CMK (cell line): Measurements from ENCODE around the gene USP6.
"Not testable (repeated sequence)": the region's sequence is repeated elsewhere in the genome, so short reads cannot be mapped to it uniquely, and the experiment has no call there.

Experiments used
- DNase-seq: peaks from one replicate; pipeline ENCODE4 v3.0.0-alpha.2; 2010; ENCODE audit warnings: low read depth

The USP6 gene

DNA sequence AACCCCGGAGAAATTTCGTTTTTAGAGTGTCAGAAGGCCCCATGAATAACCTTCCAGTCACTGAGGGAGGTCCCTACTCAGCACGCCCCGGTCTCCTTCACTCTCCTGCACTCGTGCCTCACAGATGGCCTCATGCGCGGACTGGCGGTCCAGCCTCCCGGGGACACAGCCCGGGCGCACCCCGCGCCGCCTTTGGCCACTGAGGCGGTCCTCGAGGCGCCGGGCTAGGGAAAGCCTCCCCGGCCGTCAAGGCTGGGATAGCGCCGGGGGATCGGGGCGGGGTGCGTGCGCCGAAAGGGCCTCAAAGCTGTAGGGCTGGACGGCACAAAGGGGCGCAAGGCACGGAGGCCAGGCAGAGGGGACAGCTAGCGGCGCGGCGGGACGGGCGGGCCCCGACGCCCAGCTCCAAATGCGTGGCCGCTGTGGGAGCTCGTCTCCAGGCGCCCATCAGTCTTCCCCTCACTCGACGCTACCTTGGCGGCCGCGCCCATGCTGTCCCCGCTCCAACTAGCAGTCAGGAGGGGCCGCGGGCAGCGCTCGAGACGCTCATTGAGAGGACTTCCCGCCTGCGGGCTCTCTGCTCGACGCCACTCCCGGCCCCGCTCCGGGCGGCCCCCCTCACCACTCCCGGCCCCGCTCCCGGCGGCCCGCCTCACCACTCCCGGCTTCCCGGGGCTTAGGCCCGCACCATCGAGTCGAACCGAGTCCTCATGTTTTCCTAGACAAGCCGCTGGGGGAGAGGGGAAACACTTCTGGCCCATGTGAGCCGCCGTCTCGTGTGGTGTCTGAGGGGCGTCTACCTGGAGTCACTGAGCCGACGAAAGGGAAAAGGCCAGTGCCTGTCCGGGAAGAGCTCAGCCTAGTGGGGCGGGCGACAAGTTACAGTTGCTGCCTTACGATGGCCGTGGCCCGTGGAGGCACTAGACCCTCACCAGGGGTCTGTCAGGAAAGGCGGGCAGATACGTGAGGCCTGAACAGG is at the start of gene USP6:
TSS of gene USP6 (plus strand) at position 360 of the 979 bp plus-strand sequence. CDS start 14,336 bp downstream, outside the sequence.
- no peak for DNase-seq

DNA sequence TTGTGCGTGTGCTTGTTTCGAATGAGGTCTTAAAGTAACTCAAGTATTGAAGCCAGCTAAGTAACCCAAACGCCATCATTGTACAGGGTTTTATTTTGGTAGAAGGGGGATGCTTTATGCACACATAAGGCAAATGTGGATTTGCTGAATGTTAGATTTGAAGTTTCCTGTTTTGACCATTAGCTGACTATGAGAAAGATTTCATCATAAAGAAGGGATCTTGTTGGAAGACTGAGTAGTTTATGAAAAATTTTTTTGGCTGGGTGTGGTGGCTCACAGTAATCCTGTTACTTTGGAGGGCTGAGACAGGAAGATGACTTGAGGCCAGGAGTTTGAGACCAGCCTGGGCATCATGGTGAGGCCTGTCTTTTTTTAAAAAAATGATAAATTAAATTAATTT is 47.6 kb upstream of the USP6 start:
- no peak for DNase-seq

DNA sequence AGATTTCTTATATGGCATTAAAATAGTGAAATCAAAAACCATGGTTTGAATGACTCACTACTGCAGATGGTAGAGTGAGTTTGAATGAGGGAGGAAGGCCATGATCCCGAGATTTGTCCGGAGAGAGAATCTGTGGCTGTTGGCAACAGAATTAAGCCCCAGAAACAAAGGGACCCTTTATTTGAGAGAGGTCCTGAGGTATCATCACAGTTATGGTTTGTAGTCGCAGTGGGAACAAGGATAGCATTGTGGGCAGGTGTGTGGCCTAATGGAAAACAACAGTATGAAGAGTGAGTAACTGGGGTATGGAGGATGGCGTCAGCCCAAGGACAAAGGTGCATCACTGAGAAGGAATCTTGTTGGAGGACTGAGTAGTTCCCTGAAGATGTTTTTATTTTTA is 46.1 kb upstream of the USP6 start:
- no peak for DNase-seq

DNA sequence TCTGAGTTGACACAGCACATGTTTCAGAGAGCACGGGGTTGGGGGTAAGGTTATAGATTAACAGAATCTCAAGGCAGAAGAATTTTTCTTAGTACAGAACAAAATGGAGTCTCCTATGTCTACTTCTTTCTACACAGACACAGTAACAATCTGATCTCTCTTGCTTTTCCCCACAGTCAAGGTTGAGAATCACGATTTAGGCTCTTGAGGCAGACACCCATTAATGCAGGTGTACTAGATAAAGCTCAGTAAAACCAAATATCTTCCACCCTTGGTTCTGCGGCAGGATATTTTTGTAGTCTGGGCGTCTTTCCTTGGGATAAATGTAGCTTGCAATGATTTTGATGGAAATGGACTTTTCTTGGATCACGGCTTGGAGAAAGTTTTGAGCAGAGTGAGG is 40.4 kb upstream of the USP6 start:
- not testable (repeated sequence) for DNase-seq

DNA sequence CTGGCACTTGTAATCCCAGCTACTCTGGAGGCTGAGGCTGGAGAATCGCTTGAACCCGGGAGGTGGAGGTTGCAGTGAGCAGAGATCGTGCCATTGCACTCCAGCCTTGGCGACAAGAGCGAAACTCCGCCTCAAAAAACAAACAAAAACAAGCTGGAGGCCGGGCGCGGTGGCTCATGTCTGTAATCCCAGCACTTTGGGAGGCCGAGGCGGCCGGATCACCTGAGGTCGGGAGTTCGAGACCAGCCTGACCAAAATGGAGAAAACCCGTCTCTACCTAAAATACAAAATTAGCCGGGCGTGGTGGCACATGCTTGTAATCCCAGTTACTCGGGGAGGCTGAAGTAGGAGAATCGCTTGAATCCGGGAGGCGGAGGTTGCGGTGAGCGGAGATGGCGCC is 38.6 kb upstream of the USP6 start:
- not testable (repeated sequence) for DNase-seq

DNA sequence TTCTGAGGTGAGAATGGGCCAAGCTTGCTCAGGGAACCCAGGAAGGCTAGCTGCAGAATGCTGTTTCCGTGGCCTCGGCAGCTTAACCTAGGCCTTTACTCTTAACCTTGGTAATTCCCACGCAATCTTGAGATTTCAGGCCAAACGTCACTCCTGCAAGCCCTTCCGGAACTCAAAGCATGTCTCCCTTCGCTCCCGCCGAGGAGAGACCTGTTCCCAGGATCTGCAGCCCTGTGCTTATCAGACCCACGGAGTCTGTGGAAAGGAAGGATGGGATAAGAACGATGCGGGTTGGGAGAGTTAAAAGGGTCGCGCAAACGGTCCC is 38.1 kb upstream of the USP6 start:
- DNase-seq: no peak

DNA sequence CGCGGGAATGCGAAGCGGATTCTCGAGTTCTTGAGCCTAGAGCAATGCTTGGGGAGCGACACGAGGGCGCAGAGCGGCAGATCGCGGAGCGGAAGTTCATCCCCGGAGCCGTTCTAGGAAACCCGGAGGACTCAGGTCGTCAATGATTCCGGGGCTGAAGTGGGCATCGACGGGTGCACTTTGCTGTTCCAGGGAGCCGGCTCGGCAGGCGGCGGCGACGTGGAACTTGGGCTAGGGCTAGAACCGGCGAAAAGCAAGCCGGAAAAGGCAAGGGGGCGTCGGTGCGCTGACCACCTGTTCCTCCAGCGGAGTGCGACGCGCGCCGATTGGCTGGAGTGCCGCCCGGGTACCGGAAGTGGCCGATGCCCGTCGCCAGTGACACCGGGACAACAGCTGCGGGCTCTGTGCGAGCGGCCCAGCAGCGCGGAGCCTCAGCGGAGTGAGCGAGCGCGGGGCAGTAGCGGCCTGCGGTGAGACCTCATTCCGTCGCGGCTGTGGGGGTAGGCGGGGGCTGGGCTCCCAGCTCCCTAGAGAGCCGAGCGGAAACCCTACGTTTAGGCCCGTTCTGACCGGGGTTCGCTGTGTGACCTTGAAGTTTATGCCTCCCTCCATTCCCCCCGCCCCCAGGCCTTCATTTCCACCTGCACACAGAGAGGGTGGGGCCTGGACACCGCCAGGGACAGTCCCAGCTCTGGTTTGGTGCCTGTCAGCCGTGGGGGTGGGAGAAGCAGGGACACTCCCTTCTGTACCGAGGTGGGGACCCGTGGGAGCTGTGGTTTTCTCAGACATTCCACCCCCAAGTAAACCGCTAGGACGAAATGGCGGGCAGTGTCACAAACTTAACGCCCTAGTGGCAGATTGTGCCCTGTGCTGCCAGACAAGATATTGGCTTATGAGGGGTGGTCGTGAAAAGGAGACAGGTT is 37.5 kb upstream of the USP6 start, which contains the start of gene ZFP3:
TSS of gene ZFP3 (plus strand) at position 362 of the 923 bp plus-strand sequence. CDS start 13,038 bp downstream, outside the sequence.
- DNase-seq: no peak

DNA sequence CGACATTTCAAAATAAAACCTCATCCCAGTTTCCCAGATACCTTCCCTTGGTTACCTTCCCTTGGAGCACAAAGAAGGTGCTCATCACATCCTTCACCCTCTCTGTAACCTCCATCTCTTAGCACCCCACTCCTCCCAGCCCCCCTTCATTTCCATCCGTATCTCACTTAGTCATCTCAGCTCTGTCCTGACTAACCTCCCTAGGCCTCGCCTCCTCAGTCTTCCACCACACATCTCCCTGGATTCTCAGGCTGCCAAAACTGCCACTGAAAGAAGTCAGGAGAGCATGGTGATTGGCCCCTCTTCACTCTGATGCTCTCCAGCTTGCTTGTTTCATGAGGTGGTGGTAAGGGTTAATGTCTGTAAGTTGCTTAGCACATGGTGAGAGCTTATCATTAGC is 35.2 kb upstream of the USP6 start:
- DNase-seq: no peak

DNA sequence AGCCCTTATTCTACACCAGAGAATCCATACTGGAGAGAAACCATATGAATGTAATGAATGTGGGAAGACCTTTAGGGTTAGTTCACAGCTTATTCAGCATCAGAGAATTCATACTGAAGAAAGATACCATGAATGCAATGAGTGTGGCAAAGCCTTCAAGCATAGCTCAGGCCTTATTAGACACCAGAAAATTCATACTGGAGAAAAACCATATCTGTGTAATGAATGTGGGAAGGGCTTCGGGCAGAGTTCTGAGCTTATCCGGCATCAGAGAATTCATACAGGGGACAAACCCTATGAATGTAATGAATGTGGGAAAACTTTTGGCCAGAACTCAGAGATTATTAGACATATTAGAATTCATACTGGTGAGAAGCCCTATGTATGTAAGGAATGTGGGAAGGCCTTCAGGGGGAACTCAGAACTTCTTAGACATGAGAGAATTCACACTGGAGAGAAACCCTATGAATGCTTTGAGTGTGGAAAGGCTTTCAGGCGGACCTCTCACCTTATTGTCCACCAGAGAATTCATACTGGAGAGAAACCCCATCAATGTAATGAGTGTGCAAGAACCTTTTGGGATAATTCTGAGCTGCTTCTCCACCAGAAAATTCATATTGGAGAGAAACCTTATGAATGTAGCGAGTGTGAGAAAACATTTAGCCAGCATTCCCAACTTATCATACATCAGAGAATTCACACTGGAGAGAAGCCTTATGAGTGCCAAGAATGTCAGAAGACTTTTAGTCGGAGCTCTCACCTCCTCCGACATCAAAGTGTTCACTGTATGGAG is 23.4 kb upstream of the USP6 start:
- no peak for DNase-seq

DNA sequence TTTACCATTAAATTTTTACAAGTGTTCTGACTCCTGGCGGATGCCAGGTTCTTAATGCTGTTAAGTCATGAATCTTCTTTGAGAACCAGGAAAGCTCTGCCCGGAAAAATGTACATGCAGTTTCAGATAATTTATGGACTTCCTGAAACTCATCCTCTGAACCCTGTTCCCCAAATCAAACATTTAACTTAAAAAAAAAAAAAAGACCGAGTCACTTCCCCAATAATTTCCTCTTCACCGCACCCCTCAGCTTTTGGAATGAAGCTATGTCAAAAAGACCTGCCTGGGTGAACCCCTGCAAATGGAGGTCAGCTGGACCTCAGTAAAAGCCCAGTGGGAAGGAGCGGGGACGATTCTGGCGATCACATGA is 19.1 kb upstream of the USP6 start:
- DNase-seq: no peak

DNA sequence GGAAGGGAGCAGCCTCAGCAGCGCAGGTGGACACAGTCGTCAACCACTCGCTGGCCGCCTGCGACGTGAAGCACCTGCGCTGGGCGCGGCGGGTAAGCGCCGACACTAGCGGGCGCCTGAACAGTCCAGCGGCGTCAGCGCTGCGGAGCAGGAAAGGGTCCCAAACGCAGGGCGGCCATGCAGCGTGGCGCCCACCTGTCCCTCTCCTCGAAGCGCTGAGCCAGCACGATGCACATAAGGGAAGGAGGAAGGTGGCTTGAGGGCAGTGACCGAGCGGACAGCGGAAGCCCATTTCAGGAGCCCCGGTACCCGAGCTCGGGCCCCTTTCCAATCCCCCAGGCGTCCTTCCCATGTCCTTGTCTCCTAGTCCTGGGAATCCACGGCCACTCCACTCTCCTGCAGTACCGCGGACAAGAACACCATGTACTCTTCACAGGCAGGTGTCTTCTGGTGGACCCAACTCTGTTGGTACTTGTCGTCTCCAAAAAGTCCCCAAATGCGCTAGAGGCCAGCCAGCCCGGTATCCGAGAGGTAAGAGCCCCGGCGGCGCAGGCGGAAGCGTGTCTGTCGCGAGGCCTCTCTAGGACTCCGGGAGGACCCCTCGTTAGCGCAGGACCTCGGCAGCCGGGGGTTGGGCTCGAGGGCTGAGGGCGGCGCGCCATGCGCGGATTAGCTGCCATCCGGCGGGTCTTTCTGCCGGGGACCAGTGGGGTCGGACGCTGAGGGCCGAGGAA is 18.6 kb upstream of the USP6 start:
- DNase-seq: no peak

DNA sequence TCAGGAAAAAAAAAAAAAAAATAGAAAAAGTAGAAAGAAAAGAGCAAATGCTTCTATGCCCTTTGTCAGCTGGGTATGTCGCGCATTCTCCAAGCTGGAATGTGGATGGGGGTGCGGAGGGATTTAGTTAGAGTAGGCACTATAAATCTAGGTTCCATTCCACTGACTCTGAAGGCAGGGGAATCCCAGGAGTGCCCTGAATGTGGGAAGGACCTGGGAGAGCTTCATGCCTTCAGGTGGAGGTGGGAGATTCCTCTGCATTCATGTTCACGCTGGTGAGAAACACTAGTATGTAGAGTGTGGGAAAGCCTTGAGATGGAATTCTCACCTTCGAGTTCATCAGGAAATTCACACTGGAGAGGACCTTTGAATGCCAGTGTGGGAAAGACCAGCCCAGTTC is 16.6 kb upstream of the USP6 start:
- DNase-seq: no peak

DNA sequence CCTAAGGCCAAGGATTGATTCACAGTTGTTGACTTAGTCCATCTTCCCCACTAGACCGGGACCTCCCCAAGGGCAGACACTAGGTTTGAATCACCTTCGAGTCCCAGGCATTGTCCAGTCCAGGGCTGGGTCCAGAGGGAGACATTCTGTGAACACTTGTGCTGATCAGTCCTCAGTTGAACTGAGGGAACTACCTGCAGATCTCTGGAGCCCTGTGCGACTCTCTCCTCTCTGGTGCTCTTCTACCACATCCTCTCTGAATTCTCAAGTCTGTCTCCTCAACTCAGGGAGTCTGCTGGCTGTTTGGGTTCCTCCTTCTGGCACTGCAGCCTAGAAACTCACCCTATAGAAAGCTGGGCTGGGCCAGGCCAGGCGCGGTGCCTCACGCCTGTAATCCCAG is 15.0 kb upstream of the USP6 start:
- no peak for DNase-seq

DNA sequence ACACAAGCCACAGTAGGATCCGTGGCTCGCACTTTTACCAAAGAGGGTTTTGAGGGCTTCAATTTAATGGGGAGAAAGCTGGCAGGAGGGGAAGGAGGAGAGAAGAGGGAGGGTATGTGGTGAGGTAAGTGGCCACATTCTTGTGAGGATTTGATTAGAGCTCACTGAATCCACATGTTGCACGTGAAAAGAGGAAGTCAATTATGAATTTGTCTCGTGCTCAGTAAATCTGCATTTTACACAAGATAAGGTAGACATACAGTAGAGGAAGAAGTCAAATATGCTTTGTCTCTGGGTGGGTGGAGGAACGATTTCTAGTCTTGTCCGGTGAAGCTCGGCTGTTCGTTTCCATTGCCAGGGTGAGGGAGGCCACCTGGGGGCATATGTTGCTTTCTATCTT is 5.0 kb upstream of the USP6 start:
- no peak for DNase-seq

DNA sequence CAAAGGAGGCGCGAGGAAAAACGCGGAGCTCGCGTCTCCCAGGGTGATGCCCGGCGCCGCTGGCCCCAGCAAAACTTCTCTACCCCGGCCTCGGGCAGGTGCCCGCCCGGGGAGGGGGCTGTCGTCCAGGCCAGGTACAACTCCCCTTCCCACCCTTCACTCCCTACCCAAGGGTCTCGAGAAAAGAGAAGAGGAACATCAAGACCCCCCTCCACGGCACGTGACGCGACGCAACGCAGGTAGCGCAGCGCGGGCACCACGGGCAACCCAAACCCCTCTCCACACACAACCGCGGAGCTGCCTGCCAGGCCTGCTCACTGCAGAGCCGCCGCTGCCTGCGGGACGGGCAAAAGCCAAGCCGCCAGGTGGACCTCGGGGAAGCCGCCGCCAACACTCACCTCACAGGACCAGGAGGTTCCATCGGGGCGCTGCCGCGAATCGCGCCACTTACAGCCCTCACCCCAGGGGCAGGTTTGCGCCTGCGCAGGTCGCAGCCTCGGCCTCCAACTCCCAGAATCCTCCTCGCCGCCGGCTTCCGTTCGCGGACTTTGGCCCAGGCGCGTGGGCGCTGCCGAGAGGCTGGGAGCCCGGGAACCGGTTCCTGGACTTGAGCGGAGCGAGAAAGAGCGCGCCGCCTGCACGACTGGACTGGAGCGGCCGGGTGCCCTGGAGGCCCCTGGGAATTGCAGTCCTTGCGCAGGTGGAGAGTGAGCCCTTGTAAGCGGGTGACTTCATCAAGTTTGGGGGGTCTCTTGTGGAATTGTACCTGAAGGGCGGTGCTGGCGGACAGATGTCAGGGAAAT is 4.2 kb upstream of the USP6 start, which contains the start of gene ZNF232:
TSS of gene ZNF232 (minus strand) at position 477 of the 803 bp plus-strand sequence. CDS start at position 421, 56 bp downstream.
- peak; percentile 54 for DNase-seq

DNA sequence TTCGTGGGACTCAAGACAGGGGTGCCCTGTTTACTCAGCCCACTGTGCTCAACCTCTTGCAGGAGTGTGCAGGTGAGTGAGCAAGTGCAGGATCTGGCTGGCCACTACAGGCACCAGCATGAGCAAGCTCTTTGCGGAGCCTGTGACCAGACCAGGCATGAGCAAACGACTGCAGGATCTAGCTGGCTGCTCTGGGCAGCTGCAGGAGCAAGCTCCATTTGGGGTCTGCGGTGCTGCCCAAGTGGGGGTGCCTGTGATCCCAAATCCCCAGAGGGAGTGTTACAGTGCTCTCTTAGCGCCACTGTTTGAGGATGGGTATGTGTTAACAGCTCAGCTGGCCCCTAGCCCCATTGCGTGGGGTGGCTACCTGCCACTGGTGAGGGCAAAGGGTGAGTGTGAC is 2.4 kb downstream of the USP6 start:
- no peak for DNase-seq

DNA sequence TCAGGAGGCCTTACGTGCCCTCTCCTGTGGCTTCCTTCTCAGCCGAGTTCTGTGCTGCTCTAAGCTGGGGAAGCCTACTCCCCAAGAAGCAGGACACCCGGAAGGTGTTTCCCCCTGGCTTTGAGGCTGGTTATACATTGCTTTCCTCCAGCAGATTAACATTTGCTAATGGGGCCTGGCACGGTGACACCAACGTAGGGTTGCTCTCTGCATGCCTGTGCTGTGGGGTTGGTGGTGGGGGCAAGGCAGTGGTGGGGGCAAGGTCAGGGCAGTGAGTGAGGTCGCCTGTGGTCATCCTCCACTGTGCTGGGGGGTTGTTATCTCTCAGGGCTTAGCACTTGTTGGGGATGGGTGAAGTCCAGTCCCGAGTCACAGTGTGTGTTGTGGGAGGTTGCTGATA is 4.2 kb downstream of the USP6 start:
- DNase-seq: no peak

DNA sequence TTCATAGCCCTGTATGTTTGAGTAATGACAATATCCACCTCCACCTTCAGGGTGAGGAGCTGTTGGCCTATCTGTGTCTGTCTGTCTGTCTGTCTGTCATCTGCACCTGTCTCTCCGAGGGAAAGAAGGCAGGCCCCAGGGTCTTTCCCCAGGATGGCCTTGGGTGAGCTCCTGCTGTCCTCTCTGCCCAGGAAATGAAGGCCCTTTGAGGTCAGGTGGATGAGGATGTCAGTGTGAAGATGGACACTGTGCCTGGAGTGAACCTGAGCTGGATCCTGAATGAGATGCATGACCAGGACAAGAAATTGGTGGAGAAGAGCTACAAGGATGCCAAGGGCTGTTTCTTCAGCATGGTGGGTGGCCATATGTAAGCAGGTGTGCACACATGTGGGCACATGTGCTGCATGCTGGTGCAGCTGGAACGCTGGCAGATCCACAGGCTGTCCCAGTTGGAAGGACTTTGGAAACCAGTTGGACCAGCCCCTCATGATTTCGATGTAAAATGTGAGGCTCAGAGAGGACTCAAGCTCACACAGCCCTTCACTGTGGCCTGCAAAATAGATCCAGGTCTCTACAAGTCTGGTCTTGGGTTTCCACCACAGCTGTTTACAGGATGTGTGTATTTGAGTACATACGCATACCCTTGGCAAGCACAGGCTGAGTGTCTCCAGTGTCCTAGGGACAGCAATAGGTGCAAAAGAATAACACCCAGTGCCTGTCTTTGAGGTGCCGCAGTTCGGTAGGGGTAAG is 4.8 kb downstream of the USP6 start:
- DNase-seq: not testable (repeated sequence)

DNA sequence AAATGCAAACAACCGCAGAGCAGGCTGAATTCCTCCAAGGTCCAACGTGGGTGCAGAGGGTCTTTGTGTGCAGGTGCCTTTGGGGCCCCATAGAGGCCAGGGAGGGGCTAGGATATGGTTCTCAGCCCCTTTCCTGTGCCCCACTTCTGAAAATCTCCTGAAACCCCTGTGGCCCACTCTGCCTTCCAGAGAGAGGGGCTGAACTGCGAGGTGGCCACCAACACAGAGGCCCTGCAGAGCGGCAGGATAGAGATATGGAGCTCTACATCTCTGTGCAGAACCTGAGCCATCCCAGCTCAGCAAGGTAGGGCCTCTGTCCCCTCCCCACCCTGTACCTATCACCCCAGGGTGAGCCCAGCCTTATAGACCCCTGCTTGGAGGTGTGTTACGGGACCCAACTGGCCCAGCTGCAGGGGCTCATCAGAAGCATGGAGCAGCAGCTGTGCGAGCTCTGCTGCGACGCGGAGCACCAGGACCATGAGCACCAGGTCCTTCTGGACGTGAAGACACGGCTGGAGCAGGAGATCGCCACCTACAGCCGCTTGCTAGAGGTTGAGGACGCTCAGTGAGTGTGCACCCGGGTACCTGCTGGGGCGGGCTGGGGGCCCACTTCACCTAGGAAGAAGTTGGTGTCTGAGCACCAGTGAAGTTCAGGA is 5.5 kb downstream of the USP6 start:
- no peak for DNase-seq
